Lung (tissue), 12 donors: ENCODE measurements around the gene CSNK1G2. TPM values are rescaled to one million over a fixed set of nuclear protein-coding genes. Genes with fewer than 3 reads are reported as not detected.
"Not testable (repeated sequence)": the region's sequence is repeated elsewhere in the genome, so short reads cannot be mapped to it uniquely, and the experiment has no call there.

Experiments used
- ATAC-seq: fragments of 200-7000 bp; cut with Tn5 transposase; one replicate; pipeline ENCODE4 v1.9.1; 2020; ENCODE audit warnings: moderate number of reproducible peaks; ENCODE audit not compliant: insufficient read depth, low FRiP score
- DNase-seq, 3 donors: peaks; one replicate each; pipeline ENCODE4 v3.0.0-alpha.2; 2013 to 2017
- H3K27ac ChIP-seq, 2 donors: one replicate each; pipeline ENCODE4 v1.5.1; 2013; ENCODE audit warnings: mild to moderate bottlenecking in 2 of 2, moderate library complexity in 2 of 2, control low read depth in 1 of 2, inconsistent platforms in 1 of 2, low read depth in 1 of 2, low read length in 1 of 2
- H3K27me3 ChIP-seq, 3 donors: one replicate each; pipeline ENCODE4 v1.5.1; 2013; ENCODE audit warnings: low read length in 2 of 3; ENCODE audit not compliant: control insufficient read depth in 3 of 3, insufficient read depth in 3 of 3
- H3K36me3 ChIP-seq, 4 donors: one replicate each; pipeline ENCODE4 v1.5.1; 2013; ENCODE audit warnings: low read length in 4 of 4, mild to moderate bottlenecking in 1 of 4, moderate library complexity in 1 of 4; ENCODE audit not compliant: control insufficient read depth in 4 of 4, insufficient read depth in 4 of 4
- H3K4me1 ChIP-seq, 5 donors: one replicate each; pipeline ENCODE4 v1.5.1; 2013; ENCODE audit warnings: low read length in 5 of 5, mild to moderate bottlenecking in 2 of 5, moderate library complexity in 1 of 5; ENCODE audit not compliant: control insufficient read depth in 5 of 5, insufficient read depth in 5 of 5
- H3K4me3 ChIP-seq: one replicate; pipeline ENCODE4 v1.5.1; 2013; ENCODE audit warnings: mild to moderate bottlenecking, control low read depth, moderate library complexity
- H3K9ac ChIP-seq, 2 donors: one replicate each; pipeline ENCODE4 v1.5.1; 2013; ENCODE audit warnings: low read length in 2 of 2, control low read depth in 1 of 2; ENCODE audit not compliant: insufficient read depth in 1 of 2
- H3K9me3 ChIP-seq, 4 donors: one replicate each; pipeline ENCODE4 v1.5.1; 2013; ENCODE audit warnings: low read length in 3 of 4, mild to moderate bottlenecking in 1 of 4, moderate library complexity in 1 of 4; ENCODE audit not compliant: control insufficient read depth in 4 of 4, insufficient read depth in 3 of 4
- CTCF ChIP-seq: IDR thresholded peaks from 2 replicates; pipeline ENCODE4 v1.5.1; 2012; ENCODE audit warnings: mild to moderate bottlenecking; ENCODE audit errors: control extremely low read depth, extremely low read depth
- WGBS, 2 donors: extraction: QIAGEN DNeasy Blood & Tissue Kit; methylation state at CpG; one replicate each; pipeline ENCODE4 v1.1.7; 2013; 5-methylcytosine and 5-hydroxymethylcytosine counted together
- polyA plus RNA-seq, 2 donors: library from polyadenylated mRNA; stranded (reverse); fragments of 200-250 nt; gene quantifications; one replicate each; pipeline ENCODE4 v1.2.1, GENCODE V29; 2013
- total RNA-seq, 2 donors: library from RNA; depleted of rRNA in 1 of 2; stranded (reverse); fragments of >200 nt in 1 of 2; gene quantifications; one replicate each; pipeline ENCODE4 v1.2.1, GENCODE V29; 2014 to 2021
- donor health status: control.
- donor health status: control.
- donor health status: Bipolar disorder and iron deficiency.
- donor health status: healthy.
- donor health status: DM: yes; HTN: yes; CAD: no.

The CSNK1G2 gene
- total and polyA plus RNA-seq, 4 donors: 50.0 to 80.2 (median 70.8) TPM

DNA sequence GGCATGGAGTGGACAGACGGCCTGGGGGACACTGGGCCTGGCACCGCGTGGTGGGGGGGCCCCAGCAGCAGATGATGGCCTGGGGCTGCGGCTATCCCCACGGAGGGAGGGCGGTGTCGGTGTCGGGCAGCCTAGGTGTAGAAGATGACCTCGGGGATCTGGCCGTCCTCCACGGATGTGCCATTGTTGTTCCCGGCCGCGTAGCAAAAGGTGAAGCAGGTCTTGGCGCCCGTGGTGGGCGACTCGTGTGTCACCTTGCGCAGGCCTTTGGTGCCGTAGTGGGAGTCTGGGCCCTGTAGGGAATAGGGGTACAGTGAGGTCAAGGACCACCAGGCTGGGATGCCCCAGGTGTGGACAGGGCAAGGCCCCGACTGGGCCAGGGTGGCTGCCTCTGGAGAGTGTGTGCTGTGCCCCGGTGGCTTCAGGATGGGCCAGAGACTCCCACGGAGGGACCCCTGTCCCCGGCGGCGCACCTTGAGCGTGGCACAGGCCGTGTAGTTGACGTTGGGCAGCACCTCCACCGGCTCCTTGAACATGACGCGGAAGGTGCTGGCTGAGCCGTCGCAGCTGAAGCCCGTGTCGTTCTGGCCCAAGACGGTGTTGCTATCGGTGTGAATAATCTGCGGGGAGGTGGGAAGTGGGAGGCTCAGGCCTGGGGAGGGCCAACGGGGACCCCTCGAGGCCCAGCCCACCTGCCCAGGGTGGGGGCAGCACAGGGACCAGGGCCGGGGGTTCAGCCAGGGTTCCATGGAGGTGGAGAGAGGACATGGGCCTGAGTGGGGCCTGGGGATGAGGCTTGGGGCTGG lies 45.6 kb downstream of the CSNK1G2 start:
- Histone ChIP-seq H3K4me3 (no peak overlapping the region), H3K27me3 (no peaks in the 10 kb centered on the region), H3K36me3 (peaks cover 0 to 66% (median 33%) of the 10 kb centered on the region in 4 donors), H3K27ac (no peak overlapping the region), H3K9me3 (peaks cover 0 to 3% (median 0%) of the 10 kb centered on the region in 4 donors), H3K4me1 (no peaks in the 10 kb centered on the region), H3K9ac (no peak overlapping the region)
- ATAC-seq (no peak), DNase-seq (no peak)
- TF ChIP-seq CTCF: no peak
- 93 to 95% methylated on average over 41 to 42 of the region's 42 CpGs for WGBS, 2 donors

- no peak overlapping the region for H3K4me3 ChIP-seq
- peaks cover 0 to 3% (median 0%) of the 10 kb centered on the region in 4 donors for H3K9me3 ChIP-seq
- no peaks in the 10 kb centered on the region for H3K27me3 ChIP-seq
- no peak for ATAC-seq
- H3K36me3 ChIP-seq: peaks cover 0 to 60% (median 31%) of the 10 kb centered on the region in 4 donors
- DNase-seq: no peak
- no peak overlapping the region for H3K9ac ChIP-seq
- no peak overlapping the region for H3K27ac ChIP-seq
- TF ChIP-seq CTCF: no peak
- no peaks in the 10 kb centered on the region for H3K4me1 ChIP-seq
- WGBS, 2 donors: 82 to 90% methylated on average over 38 to 42 of the region's 42 CpGs
These were observed 46.5 kb downstream of the CSNK1G2 start for GRCh38 chr19:1987197-1988187.

GRCh38 chr19:1988464-1988863 lies 47.5 kb downstream of the CSNK1G2 start:
- H3K27me3 ChIP-seq, DNase-seq, H3K4me3 ChIP-seq, ATAC-seq, H3K4me1 ChIP-seq, H3K9me3 ChIP-seq, H3K9ac ChIP-seq, H3K27ac ChIP-seq: not testable (repeated sequence)
- 79 to 80% methylated on average over 10 of the region's 10 CpGs for WGBS, 2 donors
- peaks cover 0 to 63% (median 31%) of the 10 kb centered on the region in 4 donors for H3K36me3 ChIP-seq
